ENCODE measurements around the gene NOL4.
"Not testable (repeated sequence)": the region's sequence is repeated elsewhere in the genome, so short reads cannot be mapped to it uniquely, and the experiment has no call there.

Gene NOL4, protein sequence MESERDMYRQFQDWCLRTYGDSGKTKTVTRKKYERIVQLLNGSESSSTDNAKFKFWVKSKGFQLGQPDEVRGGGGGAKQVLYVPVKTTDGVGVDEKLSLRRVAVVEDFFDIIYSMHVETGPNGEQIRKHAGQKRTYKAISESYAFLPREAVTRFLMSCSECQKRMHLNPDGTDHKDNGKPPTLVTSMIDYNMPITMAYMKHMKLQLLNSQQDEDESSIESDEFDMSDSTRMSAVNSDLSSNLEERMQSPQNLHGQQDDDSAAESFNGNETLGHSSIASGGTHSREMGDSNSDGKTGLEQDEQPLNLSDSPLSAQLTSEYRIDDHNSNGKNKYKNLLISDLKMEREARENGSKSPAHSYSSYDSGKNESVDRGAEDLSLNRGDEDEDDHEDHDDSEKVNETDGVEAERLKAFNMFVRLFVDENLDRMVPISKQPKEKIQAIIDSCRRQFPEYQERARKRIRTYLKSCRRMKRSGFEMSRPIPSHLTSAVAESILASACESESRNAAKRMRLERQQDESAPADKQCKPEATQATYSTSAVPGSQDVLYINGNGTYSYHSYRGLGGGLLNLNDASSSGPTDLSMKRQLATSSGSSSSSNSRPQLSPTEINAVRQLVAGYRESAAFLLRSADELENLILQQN

GRCh38 chr18:34224423-34225217, at the start of gene NOL4:
Gene NOL4, minus strand, starts transcription at chr18:34224913. Its CDS starts 1,660 bp downstream, at chr18:34223253.
- DNase-seq = no peak

DNA sequence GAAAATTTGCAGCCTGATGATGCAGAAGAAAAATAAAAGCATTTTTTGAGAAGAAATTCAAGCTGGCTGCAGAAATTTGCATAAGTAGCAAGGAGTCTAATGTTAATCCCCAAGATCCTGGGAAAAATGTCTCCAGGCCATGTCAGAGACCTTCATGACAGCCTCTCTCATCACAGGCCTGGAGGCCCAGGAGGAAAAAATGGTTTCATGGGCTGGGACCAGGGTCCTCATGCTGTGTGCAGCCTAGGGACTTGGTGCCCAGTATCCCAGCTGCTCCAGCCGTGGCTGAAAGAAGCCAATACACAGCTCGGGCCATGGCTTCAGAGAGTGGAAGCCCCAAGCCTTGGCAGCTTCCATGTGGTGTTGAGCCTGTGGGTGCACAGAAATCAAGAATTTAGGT, 41.3 kb upstream of the NOL4 start:
- DNase-seq = not testable (repeated sequence)

DNA sequence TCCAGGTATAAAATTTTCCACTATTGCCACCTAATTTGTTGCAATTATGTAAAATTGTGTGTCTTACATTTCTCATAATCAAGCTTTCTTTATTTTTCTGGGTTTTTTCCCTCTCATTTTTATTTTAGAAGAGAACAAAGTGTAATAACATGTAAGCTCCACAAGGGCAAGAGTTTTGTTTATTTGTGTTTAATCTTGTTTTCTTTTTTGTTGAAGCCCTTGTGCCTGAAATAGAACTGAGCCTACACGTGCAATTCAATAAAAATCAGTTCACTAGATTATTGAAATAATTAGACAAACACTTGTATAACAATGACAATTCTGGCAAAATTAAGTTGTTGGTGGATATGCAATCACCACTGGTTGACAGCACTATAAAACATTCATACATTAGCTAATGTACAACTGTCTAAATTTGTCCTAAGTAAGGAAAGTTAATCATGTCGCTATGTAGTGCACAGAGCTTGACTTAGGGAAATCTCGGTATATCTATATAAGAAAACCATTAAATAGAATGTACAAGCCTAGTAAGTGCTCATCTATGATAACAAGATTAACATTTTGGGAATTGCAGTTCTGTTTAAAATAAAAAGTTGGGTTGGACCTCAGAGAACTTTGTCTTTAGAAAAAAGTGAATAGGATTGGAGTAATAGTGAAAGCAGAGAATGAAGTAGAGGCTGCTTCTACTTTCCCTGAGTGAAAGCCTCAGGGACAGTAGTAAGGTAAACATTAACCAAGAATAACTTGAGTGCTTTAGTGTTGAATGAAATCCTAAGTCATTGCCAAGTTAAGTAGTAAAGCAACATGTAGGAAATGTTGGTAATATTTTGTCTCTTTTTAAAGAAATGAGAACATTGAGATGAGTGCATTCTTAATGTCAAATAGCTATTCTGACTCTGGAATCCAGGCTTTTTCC, 37.4 kb upstream of the NOL4 start:
- no peak for DNase-seq

DNA sequence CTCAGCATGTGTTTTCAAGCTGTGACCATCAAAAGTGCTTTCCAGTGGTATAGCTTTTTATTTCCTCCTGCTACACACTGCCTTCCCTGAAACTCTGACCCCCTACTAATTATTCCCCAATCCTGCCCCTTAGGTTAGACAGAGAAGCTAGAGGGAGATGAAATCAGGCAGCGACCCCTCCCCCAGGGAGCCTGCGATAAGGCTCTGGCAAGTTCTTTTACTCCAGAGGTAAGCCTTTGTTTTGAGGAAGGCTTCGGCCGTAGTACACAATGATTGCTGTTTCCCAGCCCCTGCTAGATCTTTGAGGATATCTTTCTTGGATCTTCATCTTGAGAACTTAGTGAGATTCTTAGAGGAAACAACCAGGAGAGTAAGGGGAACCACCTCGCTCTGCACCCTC, 33.5 kb upstream of the NOL4 start:
- no peak for DNase-seq

- DNase-seq = no peak
Observed at GRCh38 chr18:34251919-34252318, 27.2 kb upstream of the NOL4 start.

- DNase-seq = no peak
Observed at GRCh38 chr18:34248727-34249126, 24.0 kb upstream of the NOL4 start.

DNA sequence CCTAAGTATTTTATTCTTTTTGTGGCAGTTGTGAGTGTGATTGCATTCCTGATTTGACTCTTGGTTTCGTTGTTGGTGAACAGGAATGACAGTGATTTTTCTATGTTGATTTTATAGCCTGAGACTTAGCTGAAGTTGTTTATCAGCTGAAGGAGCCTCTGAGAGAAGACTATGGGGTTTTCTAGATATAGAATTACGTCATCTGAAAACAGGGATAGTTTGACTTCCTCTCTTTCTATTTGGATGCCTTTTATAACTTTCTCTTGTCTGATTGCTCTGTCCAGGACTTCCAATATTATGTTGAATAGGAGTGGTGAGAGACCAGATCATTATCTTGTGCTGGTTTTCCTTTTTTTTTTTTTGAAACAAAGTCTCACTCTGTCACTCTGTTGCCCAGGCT, 18.0 kb upstream of the NOL4 start:
- DNase-seq = peak; percentile 21

GRCh38 chr18:34233781-34234388, 9.2 kb upstream of the NOL4 start:
- not testable (repeated sequence) for DNase-seq

DNA sequence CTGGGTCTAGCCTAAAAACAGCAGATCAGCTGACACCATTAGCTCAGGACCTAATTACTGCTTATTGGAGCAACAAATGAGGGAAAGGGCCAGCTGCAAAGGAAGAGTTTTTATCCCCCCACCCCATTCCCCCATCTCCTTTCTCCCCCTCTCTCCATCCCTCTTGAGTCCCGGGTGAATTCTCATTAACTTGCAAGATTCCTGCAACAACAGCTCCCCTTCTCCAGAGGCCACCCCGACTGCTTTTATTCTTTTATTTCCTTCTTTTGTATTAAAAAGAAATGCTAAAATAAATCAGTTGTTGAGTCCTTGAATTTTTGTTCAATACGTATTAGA, 473 bp upstream of the NOL4 start:
- DNase-seq = no peak

DNA sequence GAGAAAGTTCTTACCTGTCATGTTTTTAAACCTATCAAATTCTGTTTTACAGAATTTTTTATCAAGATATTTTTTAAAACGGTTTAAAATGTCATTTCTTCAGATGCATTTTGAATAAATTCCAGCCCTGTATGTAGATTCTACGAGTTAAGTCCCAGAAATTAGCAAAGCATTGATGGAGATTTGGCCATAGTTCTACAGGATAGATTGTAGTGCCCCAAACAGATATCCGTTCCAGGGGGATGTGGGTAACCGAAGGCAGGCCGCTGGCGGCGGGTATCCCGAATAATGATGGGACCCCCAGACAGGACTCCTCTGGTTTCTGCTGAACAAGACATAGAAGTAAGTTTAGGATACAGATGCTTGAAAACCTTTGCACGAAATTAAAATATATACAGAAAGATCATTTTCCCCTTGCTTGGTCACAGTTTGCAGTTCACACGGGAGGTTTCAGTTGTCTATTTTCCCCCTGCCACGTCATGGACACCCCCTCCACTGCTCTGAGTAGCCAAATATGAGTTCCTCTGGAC, 755 bp downstream of the NOL4 start:
- no peak for DNase-seq

DNA sequence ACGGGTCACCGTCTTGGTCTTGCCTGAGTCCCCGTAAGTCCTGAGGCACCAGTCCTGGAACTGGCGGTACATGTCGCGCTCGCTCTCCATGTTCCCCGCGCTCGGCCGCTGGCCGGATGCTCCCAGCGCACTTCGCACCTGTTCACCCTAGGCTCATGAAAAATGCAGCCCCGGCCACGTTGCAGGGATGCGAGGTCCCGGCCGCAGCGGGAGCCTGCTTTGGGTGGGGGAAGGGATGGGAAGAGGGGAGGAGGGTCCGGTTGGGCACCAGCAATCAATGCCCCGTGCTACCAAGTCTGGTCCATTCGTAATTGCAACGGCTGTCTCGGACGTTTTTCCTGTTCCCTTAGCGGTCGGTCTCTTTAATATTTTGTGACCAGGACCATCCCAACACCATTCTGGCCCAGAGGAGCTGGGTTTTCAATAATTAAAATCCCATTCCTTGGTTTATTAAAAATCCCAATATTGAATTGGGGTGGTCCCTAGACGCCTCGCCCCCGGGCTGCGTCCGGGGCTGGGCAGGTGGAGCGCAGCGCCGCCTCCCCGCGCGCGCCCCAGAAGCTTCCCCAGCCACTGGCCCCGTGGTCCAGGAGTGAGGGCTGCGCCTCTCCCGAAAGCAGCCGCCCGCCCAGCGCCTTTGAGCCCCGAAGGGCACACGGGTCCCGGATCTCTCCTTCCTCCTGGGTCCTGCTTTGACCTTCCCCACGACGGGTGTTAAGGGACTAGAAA, 1.4 kb downstream of the NOL4 start:
- no peak for DNase-seq

DNA sequence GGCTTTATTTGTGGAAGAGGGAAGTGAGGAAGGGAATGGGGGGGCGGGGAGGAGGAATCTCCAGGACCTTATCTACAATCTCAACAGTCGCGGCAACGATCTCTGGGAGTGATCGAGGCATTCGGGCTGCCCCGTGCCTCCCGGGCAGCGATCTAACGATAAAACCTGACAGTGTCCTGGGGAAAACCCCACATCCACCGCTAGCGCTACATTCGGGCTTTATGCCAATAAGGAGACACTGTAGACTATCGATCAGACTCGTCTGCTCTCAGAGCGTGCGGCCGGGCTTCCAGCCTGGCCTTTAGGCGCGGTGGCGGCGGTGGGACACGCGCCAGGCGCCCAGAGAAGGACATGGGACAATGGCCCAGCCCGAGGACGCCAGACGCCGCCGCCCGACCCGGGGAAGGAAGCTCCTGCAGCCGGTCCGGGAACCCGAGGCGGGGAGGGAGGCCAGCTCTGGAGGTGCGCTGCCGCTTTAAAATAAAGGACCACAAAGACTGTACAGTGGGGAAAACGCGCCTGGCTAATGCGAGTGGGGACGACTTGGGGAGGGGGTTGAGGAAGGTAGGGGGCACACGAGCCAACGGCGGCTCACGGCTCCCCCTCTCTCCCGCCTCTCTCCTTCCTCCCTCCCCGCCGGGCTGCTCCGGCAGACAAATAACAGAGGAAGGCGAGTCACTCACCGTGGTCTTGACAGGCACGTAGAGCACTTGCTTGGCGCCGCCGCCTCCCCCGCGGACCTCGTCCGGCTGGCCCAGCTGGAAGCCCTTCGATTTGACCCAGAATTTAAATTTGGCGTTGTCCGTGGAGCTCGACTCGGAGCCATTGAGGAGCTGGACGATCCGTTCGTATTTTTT, 2.2 kb downstream of the NOL4 start:
- no peak for DNase-seq

DNA sequence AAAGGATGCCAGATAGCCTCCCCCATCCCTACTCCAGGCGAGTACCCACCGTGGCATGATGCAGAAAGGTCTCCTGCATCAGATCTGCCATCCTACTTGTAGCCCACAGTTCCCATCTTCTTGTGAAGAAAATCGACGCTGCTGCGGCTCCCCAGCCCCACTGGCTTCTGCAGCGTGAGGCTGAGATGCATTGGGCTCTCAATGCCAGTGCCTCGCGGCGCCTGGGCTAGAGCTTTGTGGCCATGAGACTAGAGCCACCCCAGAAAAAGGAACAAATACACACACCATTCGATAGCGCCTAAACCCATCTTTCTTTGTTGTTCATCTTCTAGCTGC, 2.8 kb downstream of the NOL4 start:
- DNase-seq = no peak

GRCh38 chr18:34220081-34220815, 4.5 kb downstream of the NOL4 start:
- DNase-seq = no peak

DNA sequence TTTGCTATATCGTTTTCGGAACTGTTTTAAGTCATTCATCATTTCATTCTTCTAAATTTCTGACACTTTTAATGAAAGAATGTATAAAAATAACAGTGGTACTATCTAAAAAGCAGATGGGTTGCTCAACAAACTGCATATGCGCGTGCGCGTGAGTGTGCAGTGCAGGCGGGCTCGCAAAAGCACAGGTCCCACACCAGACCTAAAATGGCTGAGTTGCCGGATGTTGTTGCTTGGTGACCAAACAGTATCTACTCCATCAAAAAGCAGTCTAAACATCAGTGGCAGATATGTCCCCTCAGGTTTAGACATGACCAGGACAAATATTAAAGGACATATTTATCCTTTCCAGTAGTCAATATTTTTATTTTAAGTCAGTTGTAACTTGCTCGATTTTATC, 5.1 kb downstream of the NOL4 start:
- no peak for DNase-seq

DNA sequence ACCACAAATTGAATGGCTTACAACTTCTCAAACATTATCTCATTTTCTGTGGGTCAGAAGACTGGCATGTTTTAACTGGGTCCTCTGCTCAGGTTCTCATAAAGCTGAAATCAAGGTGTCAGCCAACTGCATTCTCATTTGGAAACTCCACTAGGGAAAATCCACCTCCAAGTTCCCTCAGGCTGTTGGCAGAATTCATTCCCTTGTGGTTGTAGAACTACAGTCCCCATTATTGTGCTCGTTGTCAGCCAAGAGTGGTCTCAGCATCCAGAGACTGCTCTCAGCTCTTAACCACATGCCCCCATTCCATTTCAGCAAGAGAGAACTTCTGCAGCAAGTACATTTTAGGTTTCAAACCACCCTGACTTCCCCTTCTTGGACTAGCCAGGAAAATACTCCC, 12.2 kb downstream of the NOL4 start:
- DNase-seq = no peak

- no peak for DNase-seq
Observed at GRCh38 chr18:34207344-34207851, 17.3 kb downstream of the NOL4 start.

DNA sequence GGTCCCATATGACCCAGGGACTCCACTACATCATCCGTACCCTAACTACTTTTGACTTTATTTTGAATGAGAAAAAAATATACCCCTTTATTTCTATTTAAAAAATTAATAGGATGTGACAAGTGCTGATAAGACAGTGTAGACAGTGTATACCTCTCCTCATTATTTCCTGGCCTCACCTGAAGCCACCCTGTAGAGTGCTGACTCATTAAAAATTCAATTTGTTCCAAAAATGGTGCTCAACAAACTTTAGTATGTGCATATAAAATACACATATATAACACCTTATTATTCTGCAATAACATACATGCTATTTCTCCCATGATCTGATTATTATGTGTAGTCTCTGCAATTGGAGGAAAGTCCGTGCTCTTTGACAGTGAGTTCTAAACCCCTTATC, 20.8 kb downstream of the NOL4 start:
- DNase-seq = no peak

- DNase-seq = no peak
Observed at GRCh38 chr18:34196256-34196655, 28.5 kb downstream of the NOL4 start.

- no peak for DNase-seq
Observed at GRCh38 chr18:34194239-34194638, 30.5 kb downstream of the NOL4 start.

All from OCI-M1 (cell line).